ENCODE measurements around the gene PDK4. TPM values are rescaled to one million over a fixed set of nuclear protein-coding genes. Genes with fewer than 3 reads are reported as not detected.
"Not testable (repeated sequence)": the region's sequence is repeated elsewhere in the genome, so short reads cannot be mapped to it uniquely, and the experiment has no call there.

Gene PDK4
- total and polyA plus RNA-seq, 2 donors (not counting 1 experiment from before 2014, with no cell fraction given) = 0.20 to 2.8 TPM

DNA sequence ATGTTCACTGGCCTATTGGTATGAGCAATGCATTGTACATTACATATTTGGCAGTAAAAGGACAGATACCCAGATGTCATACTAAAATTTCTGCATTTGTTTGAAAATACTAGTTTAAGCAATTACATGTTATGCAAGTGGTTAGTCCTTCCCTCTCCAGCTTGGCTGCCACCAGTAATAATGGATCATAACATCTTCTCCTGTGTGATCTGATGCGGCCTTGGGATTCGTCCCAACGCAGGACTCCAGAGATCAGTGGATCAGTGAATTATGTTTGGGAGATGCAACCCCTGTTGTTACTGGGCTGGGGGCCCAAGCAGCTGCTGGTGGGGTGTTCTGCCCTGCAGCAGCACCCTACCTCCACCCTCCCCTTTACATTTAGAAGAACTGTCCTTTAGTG is 11.2 kb upstream of the PDK4 start:
- Histone ChIP-seq H3K36me3 (ENCODE audit: control insufficient read depth, insufficient read depth, low read length) (no peaks in the 10 kb centered on the region), H3K4me1 (ENCODE audit: control insufficient read depth, extremely low read depth, insufficient read depth, low read length) (peaks cover 4% of the 10 kb centered on the region), H3K27me3 (ENCODE audit: control insufficient read depth, insufficient read depth, low read length) (no peaks in the 10 kb centered on the region), H3K27ac (ENCODE audit: insufficient read depth, low read length) (no peak overlapping the region), H3K4me2 (ENCODE audit: extremely low read depth, insufficient read depth, low read length) (no peak overlapping the region), H3K79me2 (ENCODE audit: control insufficient read depth, insufficient read depth, low read length) (no peaks in the 10 kb centered on the region), H3K9ac (ENCODE audit: insufficient read depth, low read length) (no peak overlapping the region), H3K4me3 (replicated peaks in 1 of 4; ENCODE audit: control extremely low read depth in 1 of 4, insufficient read depth in 1 of 4, low read depth in 3 of 4, low read length in 4 of 4) (no peak overlapping the region), H4K20me1 (ENCODE audit: control insufficient read depth, extremely low read depth, insufficient read depth, low read length) (no peaks in the 10 kb centered on the region), H3K9me3 (ENCODE audit: control insufficient read depth, insufficient read depth, low read depth, low read length) (no peaks in the 10 kb centered on the region), H2AFZ (ENCODE audit: low read length) (no peak overlapping the region)
- peak in 1 of 2 donors; percentile 60 for DNase-seq (ENCODE audit: low read depth in 2 of 2)
- TF ChIP-seq, protein P1, sequence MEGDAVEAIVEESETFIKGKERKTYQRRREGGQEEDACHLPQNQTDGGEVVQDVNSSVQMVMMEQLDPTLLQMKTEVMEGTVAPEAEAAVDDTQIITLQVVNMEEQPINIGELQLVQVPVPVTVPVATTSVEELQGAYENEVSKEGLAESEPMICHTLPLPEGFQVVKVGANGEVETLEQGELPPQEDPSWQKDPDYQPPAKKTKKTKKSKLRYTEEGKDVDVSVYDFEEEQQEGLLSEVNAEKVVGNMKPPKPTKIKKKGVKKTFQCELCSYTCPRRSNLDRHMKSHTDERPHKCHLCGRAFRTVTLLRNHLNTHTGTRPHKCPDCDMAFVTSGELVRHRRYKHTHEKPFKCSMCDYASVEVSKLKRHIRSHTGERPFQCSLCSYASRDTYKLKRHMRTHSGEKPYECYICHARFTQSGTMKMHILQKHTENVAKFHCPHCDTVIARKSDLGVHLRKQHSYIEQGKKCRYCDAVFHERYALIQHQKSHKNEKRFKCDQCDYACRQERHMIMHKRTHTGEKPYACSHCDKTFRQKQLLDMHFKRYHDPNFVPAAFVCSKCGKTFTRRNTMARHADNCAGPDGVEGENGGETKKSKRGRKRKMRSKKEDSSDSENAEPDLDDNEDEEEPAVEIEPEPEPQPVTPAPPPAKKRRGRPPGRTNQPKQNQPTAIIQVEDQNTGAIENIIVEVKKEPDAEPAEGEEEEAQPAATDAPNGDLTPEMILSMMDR (conservative IDR thresholded peaks at IDR 0.05 in 1 of 2, IDR thresholded peaks at IDR 0.05 in 1 of 2; ENCODE audit: low read depth in 1 of 2, low read length in 2 of 2) = no peak
- TF ChIP-seq EZH2 (IDR thresholded peaks at IDR 0.05; ENCODE audit: low read length, missing control alignments) = no peak

DNA sequence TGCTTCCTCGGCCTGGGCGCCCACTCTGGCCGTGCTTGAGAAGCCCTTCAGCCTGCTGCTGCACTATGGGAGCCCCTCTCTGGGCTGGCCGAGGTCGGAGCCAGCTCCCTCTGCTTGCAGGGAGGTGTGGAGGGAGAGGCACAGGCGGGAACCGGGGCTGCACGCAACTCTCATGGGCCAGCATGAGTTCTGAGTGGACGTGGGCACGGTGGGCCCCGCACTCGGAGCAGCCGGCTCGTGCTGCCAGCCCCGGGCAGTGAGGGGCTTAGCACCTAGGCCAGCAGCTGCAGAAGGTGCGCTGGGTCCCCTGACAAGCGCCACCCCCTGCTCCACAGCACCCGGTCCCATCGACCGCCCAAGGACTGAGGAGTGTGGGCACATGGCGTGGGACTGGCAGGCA is 9.0 kb upstream of the PDK4 start:
- no peak for TF ChIP-seq EZH2 (IDR thresholded peaks at IDR 0.05; ENCODE audit: low read length, missing control alignments)
- TF ChIP-seq, protein P1 (conservative IDR thresholded peaks at IDR 0.05 in 1 of 2, IDR thresholded peaks at IDR 0.05 in 1 of 2; ENCODE audit: low read depth in 1 of 2, low read length in 2 of 2) = no peak
- Histone ChIP-seq H3K27me3 (ENCODE audit: control insufficient read depth, insufficient read depth, low read length) (no peaks in the 10 kb centered on the region), H2AFZ (ENCODE audit: low read length) (no peak overlapping the region), H3K9me3 (ENCODE audit: control insufficient read depth, insufficient read depth, low read depth, low read length) (no peaks in the 10 kb centered on the region), H3K79me2 (ENCODE audit: control insufficient read depth, insufficient read depth, low read length) (no peaks in the 10 kb centered on the region), H3K27ac (ENCODE audit: insufficient read depth, low read length) (no peak overlapping the region), H3K4me3 (replicated peaks in 1 of 4; ENCODE audit: control extremely low read depth in 1 of 4, insufficient read depth in 1 of 4, low read depth in 3 of 4, low read length in 4 of 4) (no peak overlapping the region), H4K20me1 (ENCODE audit: control insufficient read depth, extremely low read depth, insufficient read depth, low read length) (no peaks in the 10 kb centered on the region), H3K9ac (ENCODE audit: insufficient read depth, low read length) (no peak overlapping the region), H3K4me2 (ENCODE audit: extremely low read depth, insufficient read depth, low read length) (no peak overlapping the region), H3K36me3 (ENCODE audit: control insufficient read depth, insufficient read depth, low read length) (no peaks in the 10 kb centered on the region), H3K4me1 (ENCODE audit: control insufficient read depth, extremely low read depth, insufficient read depth, low read length) (peaks cover 4% of the 10 kb centered on the region)
- DNase-seq (ENCODE audit: low read depth in 2 of 2) = no peak

DNA sequence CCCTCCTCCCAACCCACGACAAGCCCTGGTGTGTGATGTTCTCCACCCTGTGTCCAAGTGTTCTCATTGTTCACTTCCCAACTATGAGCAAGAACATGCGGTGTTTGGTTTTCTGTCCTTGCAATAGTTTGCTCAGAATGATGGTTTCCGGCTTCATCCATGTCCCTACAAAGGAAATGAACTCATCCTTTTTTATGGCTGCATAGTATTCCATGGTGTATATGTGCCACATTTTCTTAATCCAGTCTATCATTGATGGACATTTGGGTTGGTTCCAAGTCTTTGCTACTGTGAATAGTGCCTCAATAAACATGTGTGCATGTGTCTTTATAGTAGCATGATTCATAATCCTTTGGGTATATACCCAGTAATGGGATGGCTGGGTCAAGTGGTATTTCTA is 8.5 kb upstream of the PDK4 start:
- not testable (repeated sequence) for H3K4me2 ChIP-seq (ENCODE audit: extremely low read depth, insufficient read depth, low read length); H3K27me3 ChIP-seq (ENCODE audit: control insufficient read depth, insufficient read depth, low read length); H3K4me3 ChIP-seq (replicated peaks in 1 of 4; ENCODE audit: control extremely low read depth in 1 of 4, insufficient read depth in 1 of 4, low read depth in 3 of 4, low read length in 4 of 4)

GRCh38 chr7:95604397-95604796 is 8.1 kb upstream of the PDK4 start:
- not testable (repeated sequence) for H3K27ac ChIP-seq (ENCODE audit: insufficient read depth, low read length); H3K4me3 ChIP-seq (replicated peaks in 1 of 4; ENCODE audit: control extremely low read depth in 1 of 4, insufficient read depth in 1 of 4, low read depth in 3 of 4, low read length in 4 of 4); H3K4me2 ChIP-seq (ENCODE audit: extremely low read depth, insufficient read depth, low read length); H3K4me1 ChIP-seq (ENCODE audit: control insufficient read depth, extremely low read depth, insufficient read depth, low read length); H2AFZ ChIP-seq (ENCODE audit: low read length); H3K36me3 ChIP-seq (ENCODE audit: control insufficient read depth, insufficient read depth, low read length); H3K9me3 ChIP-seq (ENCODE audit: control insufficient read depth, insufficient read depth, low read depth, low read length); DNase-seq (ENCODE audit: low read depth in 2 of 2); H3K27me3 ChIP-seq (ENCODE audit: control insufficient read depth, insufficient read depth, low read length); H4K20me1 ChIP-seq (ENCODE audit: control insufficient read depth, extremely low read depth, insufficient read depth, low read length); H3K79me2 ChIP-seq (ENCODE audit: control insufficient read depth, insufficient read depth, low read length); H3K9ac ChIP-seq (ENCODE audit: insufficient read depth, low read length)

More for the DNA sequence above, 8.5 kb upstream of the PDK4 start:
- DNase-seq (ENCODE audit: low read depth in 2 of 2); H2AFZ ChIP-seq (ENCODE audit: low read length); H3K9me3 ChIP-seq (ENCODE audit: control insufficient read depth, insufficient read depth, low read depth, low read length); H4K20me1 ChIP-seq (ENCODE audit: control insufficient read depth, extremely low read depth, insufficient read depth, low read length); H3K79me2 ChIP-seq (ENCODE audit: control insufficient read depth, insufficient read depth, low read length); H3K9ac ChIP-seq (ENCODE audit: insufficient read depth, low read length); H3K27ac ChIP-seq (ENCODE audit: insufficient read depth, low read length); H3K4me1 ChIP-seq (ENCODE audit: control insufficient read depth, extremely low read depth, insufficient read depth, low read length); H3K36me3 ChIP-seq (ENCODE audit: control insufficient read depth, insufficient read depth, low read length): not testable (repeated sequence)

All from fibroblast of lung (primary cell).